ENCODE results near the gene CTTNBP2NL.

GRCh38 chr1:112492076-112492475, 96.1 kb downstream of the CTTNBP2NL start:
- TF ChIP-seq POLR2A (IDR thresholded peaks at IDR 0.05; ENCODE audit: low read length) (no peak), GATA1 (IDR thresholded peaks at IDR 0.05; ENCODE audit: low read depth, low read length) (no peak)

Data from erythroblast (primary cell).